Activated naive CD4-positive, alpha-beta T cell treated with anti-CD3 and anti-CD28 coated beads, Interleukin-2, amount 50 U/mL, for 16 hours (primary cell): Measurements from ENCODE around the gene PRDM10.

Experiments
- DNase-seq: peaks from one replicate; pipeline ENCODE4 v3.0.0-alpha.2; 2020

The PRDM10 gene

GRCh38 chr11:129939510-129939909 is 63.1 kb downstream of the PRDM10 start:
- DNase-seq = no peak

GRCh38 chr11:129938764-129939163 is 63.9 kb downstream of the PRDM10 start:
- DNase-seq = no peak

GRCh38 chr11:129937592-129938238 is 64.9 kb downstream of the PRDM10 start:
- no peak for DNase-seq

GRCh38 chr11:129935723-129936122 is 66.9 kb downstream of the PRDM10 start:
- DNase-seq = no peak

- no peak for DNase-seq
Measured at GRCh38 chr11:129933891-129934290, 68.7 kb downstream of the PRDM10 start.

GRCh38 chr11:129933262-129933661 is 69.4 kb downstream of the PRDM10 start:
- DNase-seq = no peak

GRCh38 chr11:129932381-129933067 is 70.1 kb downstream of the PRDM10 start:
- DNase-seq = no peak

- no peak for DNase-seq
Measured at GRCh38 chr11:129930743-129931142, 71.9 kb downstream of the PRDM10 start.

GRCh38 chr11:129930296-129930695 is 72.3 kb downstream of the PRDM10 start:
- DNase-seq = no peak

GRCh38 chr11:129929721-129930120 is 72.9 kb downstream of the PRDM10 start:
- DNase-seq = no peak

GRCh38 chr11:129928923-129929692 is 73.5 kb downstream of the PRDM10 start:
- DNase-seq = no peak

- no peak for DNase-seq
Measured at GRCh38 chr11:129922674-129923073, 80.0 kb downstream of the PRDM10 start.

- DNase-seq = no peak
Measured at GRCh38 chr11:129918361-129918760, 84.3 kb downstream of the PRDM10 start.

GRCh38 chr11:129917231-129917630 is 85.4 kb downstream of the PRDM10 start:
- DNase-seq = no peak

GRCh38 chr11:129911298-129911697 is 91.3 kb downstream of the PRDM10 start:
- DNase-seq = no peak

GRCh38 chr11:129910360-129910759 is 92.3 kb downstream of the PRDM10 start:
- DNase-seq = no peak

- DNase-seq = no peak
Measured at GRCh38 chr11:129905402-129905801, 97.2 kb downstream of the PRDM10 start.

GRCh38 chr11:129896062-129896461 is 106.6 kb downstream of the PRDM10 start:
- no peak for DNase-seq

- peak; percentile 86 for DNase-seq
Measured at GRCh38 chr11:129895126-129896041, 107.3 kb downstream of the PRDM10 start, which contains the start of gene NFRKB. TSS of gene NFRKB (minus strand) at chr11:129895578. CDS start at chr11:129892849, 2,729 bp downstream.

GRCh38 chr11:129894278-129895125 is 108.1 kb downstream of the PRDM10 start:
- DNase-seq = no peak

- DNase-seq = no peak
Measured at GRCh38 chr11:129888451-129888850, 114.2 kb downstream of the PRDM10 start.

GRCh38 chr11:129885381-129885780 is 117.3 kb downstream of the PRDM10 start:
- DNase-seq = no peak
